ENCODE results near the gene PPP6R3.

GRCh38 chr11:68437927-68438657, 22.5 kb upstream of the PPP6R3 start:
- no peak for TF ChIP-seq CTCF (conservative IDR thresholded peaks at IDR 0.05; ENCODE audit: low read depth, low read length)
- no peak for TF ChIP-seq EZH2 (IDR thresholded peaks at IDR 0.05; ENCODE audit: borderline replicate concordance, low read depth, low read length, poor library complexity, severe bottlenecking)
